Suprapubic skin (tissue), 4 donors: Measurements from ENCODE around the gene MFAP4.

Source experiments
- EP300 ChIP-seq: sonication (generic); formaldehyde crosslinking; IDR thresholded peaks from one replicate; pipeline ENCODE4 v1.6.1; 2017; ENCODE audit warnings: antibody characterized with exemption
- POLR2A ChIP-seq, 2 donors: fragments of 450-650 bp; IDR thresholded peaks; one replicate each; pipeline ENCODE4 v1.6.1; 2017; ENCODE audit warnings: antibody characterized with exemption in 2 of 2, mild to moderate bottlenecking in 2 of 2, moderate library complexity in 2 of 2
- POLR2AphosphoS5 ChIP-seq, 3 donors: sonication (generic); formaldehyde crosslinking; IDR thresholded peaks; one replicate each; pipeline ENCODE4 v1.6.1; 2017; ENCODE audit warnings: antibody characterized with exemption in 3 of 3
- TF ChIP-seq, protein P1 (sequence below), 2 donors: fragments of 200-600 bp in 1 of 2; fragments of 450-650 bp in 1 of 2; sonication (generic) in 1 of 2; IDR thresholded peaks; one replicate each; pipeline ENCODE4 v1.5.1; 2016 to 2019; ENCODE audit warnings: antibody characterized with exemption in 2 of 2, mild to moderate bottlenecking in 1 of 2, moderate library complexity in 1 of 2

DNA sequence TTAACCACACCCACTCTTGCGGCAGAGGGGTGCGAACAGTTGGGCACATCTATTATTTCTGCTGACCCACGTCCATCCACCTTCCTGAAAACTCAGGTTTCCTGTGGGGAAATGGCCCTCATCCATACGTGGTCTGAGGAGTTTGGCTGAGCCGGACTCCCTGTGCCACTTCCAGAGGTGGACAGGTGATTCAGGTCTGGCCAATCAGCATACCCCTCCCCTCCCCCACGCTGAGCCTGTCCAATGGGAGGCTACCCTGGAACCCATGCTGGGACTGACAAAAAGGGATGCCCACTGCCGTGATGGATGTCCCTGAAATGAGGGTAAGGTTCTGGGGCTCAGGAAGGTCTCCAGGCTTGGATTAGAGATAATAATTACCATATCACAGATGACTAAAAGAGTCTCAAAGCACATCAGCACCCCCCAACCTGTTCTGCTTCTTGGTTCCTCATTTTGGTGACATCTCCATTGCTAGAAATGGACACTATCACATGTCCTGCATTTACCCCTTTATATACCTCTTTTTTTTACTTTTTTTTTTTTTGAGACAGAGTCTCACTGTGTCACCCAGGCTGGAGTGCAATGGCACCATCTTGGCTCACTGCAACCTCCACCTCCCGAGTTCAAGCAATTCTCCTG, 14.0 kb downstream of the MFAP4 start:
- TF ChIP-seq, protein P1, sequence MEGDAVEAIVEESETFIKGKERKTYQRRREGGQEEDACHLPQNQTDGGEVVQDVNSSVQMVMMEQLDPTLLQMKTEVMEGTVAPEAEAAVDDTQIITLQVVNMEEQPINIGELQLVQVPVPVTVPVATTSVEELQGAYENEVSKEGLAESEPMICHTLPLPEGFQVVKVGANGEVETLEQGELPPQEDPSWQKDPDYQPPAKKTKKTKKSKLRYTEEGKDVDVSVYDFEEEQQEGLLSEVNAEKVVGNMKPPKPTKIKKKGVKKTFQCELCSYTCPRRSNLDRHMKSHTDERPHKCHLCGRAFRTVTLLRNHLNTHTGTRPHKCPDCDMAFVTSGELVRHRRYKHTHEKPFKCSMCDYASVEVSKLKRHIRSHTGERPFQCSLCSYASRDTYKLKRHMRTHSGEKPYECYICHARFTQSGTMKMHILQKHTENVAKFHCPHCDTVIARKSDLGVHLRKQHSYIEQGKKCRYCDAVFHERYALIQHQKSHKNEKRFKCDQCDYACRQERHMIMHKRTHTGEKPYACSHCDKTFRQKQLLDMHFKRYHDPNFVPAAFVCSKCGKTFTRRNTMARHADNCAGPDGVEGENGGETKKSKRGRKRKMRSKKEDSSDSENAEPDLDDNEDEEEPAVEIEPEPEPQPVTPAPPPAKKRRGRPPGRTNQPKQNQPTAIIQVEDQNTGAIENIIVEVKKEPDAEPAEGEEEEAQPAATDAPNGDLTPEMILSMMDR (IDR thresholded peaks at IDR 0.05), result no peak
- TF ChIP-seq POLR2A (IDR thresholded peaks at IDR 0.05), result no peak
- no peak for TF ChIP-seq POLR2AphosphoS5 (IDR thresholded peaks at IDR 0.05)
- no peak for TF ChIP-seq EP300
